Measurements from ENCODE around the gene MPC1. TPM values are rescaled to one million over a fixed set of nuclear protein-coding genes. Genes with fewer than 3 reads are reported as not detected.

MPC1 gene
- total and polyA plus RNA-seq, 2 experiments from 2014 or later: 15.5 to 39.4 TPM

GRCh38 chr6:166406197-166406596 is 23.5 kb upstream of the MPC1 start:
- TF ChIP-seq CREB1 (CRISPR knock-in tag; IDR thresholded peaks at IDR 0.05; ENCODE audit: low read depth) (no peak), EZH2 (IDR thresholded peaks at IDR 0.05; ENCODE audit: low read depth, unreplicated experiment) (no peak), ZNF331 (CRISPR knock-in tag; IDR thresholded peaks at IDR 0.05; ENCODE audit: low read depth) (no peak), NANOG (IDR thresholded peaks at IDR 0.05; ENCODE audit: borderline replicate concordance) (no peak), ETS1 (IDR thresholded peaks at IDR 0.05) (no peak), JUNB (IDR thresholded peaks at IDR 0.05; ENCODE audit: unreplicated experiment) (no peak), STAT1 (IDR thresholded peaks at IDR 0.05; ENCODE audit: unreplicated experiment) (no peak), POLR2AphosphoS5 (IDR thresholded peaks at IDR 0.05; ENCODE audit: low read depth) (no peak)
- TF ChIP-seq, protein P1, sequence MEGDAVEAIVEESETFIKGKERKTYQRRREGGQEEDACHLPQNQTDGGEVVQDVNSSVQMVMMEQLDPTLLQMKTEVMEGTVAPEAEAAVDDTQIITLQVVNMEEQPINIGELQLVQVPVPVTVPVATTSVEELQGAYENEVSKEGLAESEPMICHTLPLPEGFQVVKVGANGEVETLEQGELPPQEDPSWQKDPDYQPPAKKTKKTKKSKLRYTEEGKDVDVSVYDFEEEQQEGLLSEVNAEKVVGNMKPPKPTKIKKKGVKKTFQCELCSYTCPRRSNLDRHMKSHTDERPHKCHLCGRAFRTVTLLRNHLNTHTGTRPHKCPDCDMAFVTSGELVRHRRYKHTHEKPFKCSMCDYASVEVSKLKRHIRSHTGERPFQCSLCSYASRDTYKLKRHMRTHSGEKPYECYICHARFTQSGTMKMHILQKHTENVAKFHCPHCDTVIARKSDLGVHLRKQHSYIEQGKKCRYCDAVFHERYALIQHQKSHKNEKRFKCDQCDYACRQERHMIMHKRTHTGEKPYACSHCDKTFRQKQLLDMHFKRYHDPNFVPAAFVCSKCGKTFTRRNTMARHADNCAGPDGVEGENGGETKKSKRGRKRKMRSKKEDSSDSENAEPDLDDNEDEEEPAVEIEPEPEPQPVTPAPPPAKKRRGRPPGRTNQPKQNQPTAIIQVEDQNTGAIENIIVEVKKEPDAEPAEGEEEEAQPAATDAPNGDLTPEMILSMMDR (conservative IDR thresholded peaks at IDR 0.05; ENCODE audit: low read depth in 2 of 2): no peak
- no peaks in the 10 kb centered on the region for H3K79me2 ChIP-seq (replicated peaks; ENCODE audit: insufficient read depth)
- no peaks in the 10 kb centered on the region for H3K36me3 ChIP-seq (ENCODE audit: insufficient read depth)
- no peaks in the 10 kb centered on the region for H3K27me3 ChIP-seq (ENCODE audit: insufficient read depth)
- H3K4me2 ChIP-seq: no peak overlapping the region
- H3K27ac ChIP-seq (ENCODE audit: low read depth): no peak overlapping the region
- H3K9me2 ChIP-seq (ENCODE audit: insufficient read depth): no peaks in the 10 kb centered on the region
- peaks cover 10% of the 10 kb centered on the region for H3K4me1 ChIP-seq (ENCODE audit: insufficient read depth)
- H3K36me3 Mint-ChIP-seq (ENCODE audit: low read depth): 0 out of 3 replicates have a peak, but pooled peaks cover 3% of the 10 kb centered on the region
- no peak overlapping the region for H2AFZ ChIP-seq
- no peak overlapping the region for H3K4me3 Mint-ChIP-seq
- H4K20me1 ChIP-seq (replicated peaks; ENCODE audit: insufficient read depth): no peaks in the 10 kb centered on the region; the same call in 1 of the 2 replicates
- ATAC-seq: no peak
- DNase-seq (ENCODE audit: low spot score): no peak
- no peaks in the 10 kb centered on the region; the same call in 1 of the 3 replicates for H3K9me3 Mint-ChIP-seq
- peaks cover 12% of the 10 kb centered on the region; the same call in 1 of the 2 replicates for H3F3A ChIP-seq (replicated peaks; ENCODE audit: low read depth)
- H3K27me3 Mint-ChIP-seq (ENCODE audit: insufficient read depth, low read depth, poor library complexity): peaks cover 6% of the 10 kb centered on the region
- H3K27ac Mint-ChIP-seq: no peak overlapping the region
- peaks cover 24% of the 10 kb centered on the region for H3K4me1 Mint-ChIP-seq
- H3K4me3 ChIP-seq: no peak overlapping the region

GRCh38 chr6:166405386-166405785 is 22.6 kb upstream of the MPC1 start:
- Mint-ChIP-seq H3K9me3 (no peaks in the 10 kb centered on the region; the same call in 1 of the 3 replicates), H3K4me3 (no peak overlapping the region), H3K27ac (no peak overlapping the region), H3K4me1 (peaks cover 18% of the 10 kb centered on the region), H3K36me3 (ENCODE audit: low read depth) (0 out of 3 replicates have a peak, but pooled peaks cover 3% of the 10 kb centered on the region), H3K27me3 (ENCODE audit: insufficient read depth, low read depth, poor library complexity) (peaks cover 6% of the 10 kb centered on the region)
- H3K4me3 ChIP-seq: no peak overlapping the region
- no peaks in the 10 kb centered on the region for H3K79me2 ChIP-seq (replicated peaks; ENCODE audit: insufficient read depth)
- ATAC-seq: peak; percentile 19
- no peak for DNase-seq (ENCODE audit: low spot score)
- H3K27ac ChIP-seq (ENCODE audit: low read depth): no peak overlapping the region
- H3F3A ChIP-seq (replicated peaks; ENCODE audit: low read depth): 0 out of 2 replicates have a peak, but pooled peaks cover 10% of the 10 kb centered on the region
- H3K4me1 ChIP-seq (ENCODE audit: insufficient read depth): peaks cover 10% of the 10 kb centered on the region
- no peaks in the 10 kb centered on the region for H3K9me2 ChIP-seq (ENCODE audit: insufficient read depth)
- H3K4me2 ChIP-seq: no peak overlapping the region
- H2AFZ ChIP-seq: no peak overlapping the region
- H3K27me3 ChIP-seq (ENCODE audit: insufficient read depth): no peaks in the 10 kb centered on the region
- no peaks in the 10 kb centered on the region for H3K36me3 ChIP-seq (ENCODE audit: insufficient read depth)
- no peaks in the 10 kb centered on the region; the same call in 1 of the 2 replicates for H4K20me1 ChIP-seq (replicated peaks; ENCODE audit: insufficient read depth)
- TF ChIP-seq EZH2phosphoT487 (IDR thresholded peaks at IDR 0.05; ENCODE audit: unreplicated experiment) (no peak), ZNF114 (CRISPR knock-in tag; IDR thresholded peaks at IDR 0.05) (no peak), POLR2AphosphoS5 (IDR thresholded peaks at IDR 0.05; ENCODE audit: low read depth) (no peak), CREB1 (CRISPR knock-in tag; IDR thresholded peaks at IDR 0.05; ENCODE audit: low read depth) (no peak)
- TF ChIP-seq, protein P2, sequence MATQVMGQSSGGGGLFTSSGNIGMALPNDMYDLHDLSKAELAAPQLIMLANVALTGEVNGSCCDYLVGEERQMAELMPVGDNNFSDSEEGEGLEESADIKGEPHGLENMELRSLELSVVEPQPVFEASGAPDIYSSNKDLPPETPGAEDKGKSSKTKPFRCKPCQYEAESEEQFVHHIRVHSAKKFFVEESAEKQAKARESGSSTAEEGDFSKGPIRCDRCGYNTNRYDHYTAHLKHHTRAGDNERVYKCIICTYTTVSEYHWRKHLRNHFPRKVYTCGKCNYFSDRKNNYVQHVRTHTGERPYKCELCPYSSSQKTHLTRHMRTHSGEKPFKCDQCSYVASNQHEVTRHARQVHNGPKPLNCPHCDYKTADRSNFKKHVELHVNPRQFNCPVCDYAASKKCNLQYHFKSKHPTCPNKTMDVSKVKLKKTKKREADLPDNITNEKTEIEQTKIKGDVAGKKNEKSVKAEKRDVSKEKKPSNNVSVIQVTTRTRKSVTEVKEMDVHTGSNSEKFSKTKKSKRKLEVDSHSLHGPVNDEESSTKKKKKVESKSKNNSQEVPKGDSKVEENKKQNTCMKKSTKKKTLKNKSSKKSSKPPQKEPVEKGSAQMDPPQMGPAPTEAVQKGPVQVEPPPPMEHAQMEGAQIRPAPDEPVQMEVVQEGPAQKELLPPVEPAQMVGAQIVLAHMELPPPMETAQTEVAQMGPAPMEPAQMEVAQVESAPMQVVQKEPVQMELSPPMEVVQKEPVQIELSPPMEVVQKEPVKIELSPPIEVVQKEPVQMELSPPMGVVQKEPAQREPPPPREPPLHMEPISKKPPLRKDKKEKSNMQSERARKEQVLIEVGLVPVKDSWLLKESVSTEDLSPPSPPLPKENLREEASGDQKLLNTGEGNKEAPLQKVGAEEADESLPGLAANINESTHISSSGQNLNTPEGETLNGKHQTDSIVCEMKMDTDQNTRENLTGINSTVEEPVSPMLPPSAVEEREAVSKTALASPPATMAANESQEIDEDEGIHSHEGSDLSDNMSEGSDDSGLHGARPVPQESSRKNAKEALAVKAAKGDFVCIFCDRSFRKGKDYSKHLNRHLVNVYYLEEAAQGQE (IDR thresholded peaks at IDR 0.05; ENCODE audit: unreplicated experiment): no peak

Measured in GM23338 (cell line).